Activated CD8-positive, alpha-beta memory T cell treated with anti-CD3 and anti-CD28 coated beads for 36 hours (primary cell): ENCODE measurements around the gene BOD1L1. TPM values are rescaled to one million over a fixed set of nuclear protein-coding genes. Genes with fewer than 3 reads are reported as not detected.

Source experiments
- total RNA-seq, 2 experiments: library from RNA; stranded (reverse); gene quantifications; one replicate each; pipeline ENCODE4 v1.2.3, GENCODE V29; 2021

The BOD1L1 gene
- total RNA-seq, 2 experiments from 2014 or later: 32.7 to 33.3 TPM

Other genes starting within 250 kb of the BOD1L1 start
- 10 to 100 TPM; 16.3 to 17.3 TPM for gene RAB28, start 143.4 kb downstream of the BOD1L1 start, total RNA-seq
- not detected for gene NKX3-2, start 83.2 kb downstream of the BOD1L1 start, total RNA-seq